ENCODE data around the gene KCNJ10.

KCNJ10 gene

DNA sequence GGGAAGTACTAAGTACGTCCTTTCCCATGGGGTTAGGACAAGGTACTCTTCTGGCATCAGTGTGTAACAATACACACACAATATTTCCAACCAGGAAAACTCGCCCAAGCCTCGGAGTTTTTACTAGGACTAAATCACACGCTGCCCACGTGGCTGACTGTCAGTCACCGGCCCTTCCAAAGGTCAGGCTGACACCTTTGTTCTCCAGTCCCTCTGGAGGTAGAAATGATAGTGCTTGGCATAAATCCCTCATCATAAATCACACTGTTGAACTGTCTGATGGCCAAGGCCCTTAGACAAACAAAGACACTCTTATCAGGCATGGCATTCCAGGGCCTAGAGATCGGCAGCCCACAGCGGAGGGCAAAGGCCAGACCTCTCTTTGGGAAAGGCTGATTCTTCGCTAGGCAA lies 99.0 kb downstream of the KCNJ10 start:
- TF ChIP-seq, protein P1, sequence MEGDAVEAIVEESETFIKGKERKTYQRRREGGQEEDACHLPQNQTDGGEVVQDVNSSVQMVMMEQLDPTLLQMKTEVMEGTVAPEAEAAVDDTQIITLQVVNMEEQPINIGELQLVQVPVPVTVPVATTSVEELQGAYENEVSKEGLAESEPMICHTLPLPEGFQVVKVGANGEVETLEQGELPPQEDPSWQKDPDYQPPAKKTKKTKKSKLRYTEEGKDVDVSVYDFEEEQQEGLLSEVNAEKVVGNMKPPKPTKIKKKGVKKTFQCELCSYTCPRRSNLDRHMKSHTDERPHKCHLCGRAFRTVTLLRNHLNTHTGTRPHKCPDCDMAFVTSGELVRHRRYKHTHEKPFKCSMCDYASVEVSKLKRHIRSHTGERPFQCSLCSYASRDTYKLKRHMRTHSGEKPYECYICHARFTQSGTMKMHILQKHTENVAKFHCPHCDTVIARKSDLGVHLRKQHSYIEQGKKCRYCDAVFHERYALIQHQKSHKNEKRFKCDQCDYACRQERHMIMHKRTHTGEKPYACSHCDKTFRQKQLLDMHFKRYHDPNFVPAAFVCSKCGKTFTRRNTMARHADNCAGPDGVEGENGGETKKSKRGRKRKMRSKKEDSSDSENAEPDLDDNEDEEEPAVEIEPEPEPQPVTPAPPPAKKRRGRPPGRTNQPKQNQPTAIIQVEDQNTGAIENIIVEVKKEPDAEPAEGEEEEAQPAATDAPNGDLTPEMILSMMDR (IDR thresholded peaks at IDR 0.05; ENCODE audit: low read depth, low read length): no peak
- Histone ChIP-seq H3K4me3 (ENCODE audit: low read depth, low read length) (no peak overlapping the region), H3K27me3 (ENCODE audit: insufficient read depth, low read depth, severe bottlenecking) (no peaks in the 10 kb centered on the region), H3K27ac (no peak overlapping the region), H3K36me3 (no peaks in the 10 kb centered on the region), H3K9me3 (ENCODE audit: severe bottlenecking) (no peaks in the 10 kb centered on the region)
- no peak for DNase-seq

DNA sequence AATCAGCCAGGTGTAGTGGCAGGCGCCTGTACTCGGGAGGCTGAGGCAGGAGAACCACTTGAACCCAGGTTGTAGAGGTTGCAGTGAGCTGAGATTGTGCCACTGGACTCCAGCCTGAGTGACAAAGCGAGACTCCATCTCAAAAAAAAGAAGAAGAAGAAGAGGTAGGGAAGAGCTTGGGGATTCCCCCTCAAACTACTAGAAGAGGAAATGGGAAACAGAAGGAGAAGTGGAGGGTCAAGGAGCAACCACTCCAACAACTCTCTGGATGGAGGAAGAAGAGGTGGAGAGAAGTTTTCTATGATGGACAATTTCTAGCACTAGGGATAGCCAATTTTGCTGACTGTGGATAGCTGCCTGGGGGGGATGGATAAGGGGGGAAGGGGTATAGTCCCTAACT lies 101.1 kb downstream of the KCNJ10 start:
- no peak overlapping the region for H3K27ac ChIP-seq
- DNase-seq: no peak

DNA sequence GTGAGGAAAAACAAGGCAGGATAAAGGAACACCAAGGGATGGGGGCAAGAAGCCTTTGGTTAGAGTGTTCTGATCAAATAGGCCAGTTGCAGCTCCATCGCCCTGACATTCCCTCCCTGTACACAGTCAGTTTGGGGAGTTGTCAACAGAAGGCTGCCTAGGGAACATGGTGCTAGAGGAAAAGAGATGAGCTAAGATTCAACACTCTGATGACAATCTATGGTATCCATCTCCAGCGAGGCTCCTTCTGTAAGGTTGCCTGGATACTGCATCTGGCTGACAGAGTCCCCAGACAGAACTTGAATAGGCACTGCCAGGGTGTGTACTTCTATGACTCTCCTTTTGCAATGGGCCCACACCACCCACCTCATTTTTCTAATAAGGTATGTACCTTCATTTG lies 104.7 kb downstream of the KCNJ10 start:
- H3K9me3 ChIP-seq (ENCODE audit: severe bottlenecking): no peaks in the 10 kb centered on the region
- H3K27me3 ChIP-seq (ENCODE audit: insufficient read depth, low read depth, severe bottlenecking): no peaks in the 10 kb centered on the region
- DNase-seq: no peak
- no peak overlapping the region for H3K4me3 ChIP-seq (ENCODE audit: low read depth, low read length)
- H3K36me3 ChIP-seq: no peaks in the 10 kb centered on the region
- TF ChIP-seq, protein P1 (IDR thresholded peaks at IDR 0.05; ENCODE audit: low read depth, low read length): no peak
- no peak overlapping the region for H3K27ac ChIP-seq

More for the DNA sequence above, 101.1 kb downstream of the KCNJ10 start:
- Histone ChIP-seq H3K27me3 (ENCODE audit: insufficient read depth, low read depth, severe bottlenecking) (no peaks in the 10 kb centered on the region), H3K36me3 (no peaks in the 10 kb centered on the region), H3K9me3 (ENCODE audit: severe bottlenecking) (no peaks in the 10 kb centered on the region), H3K4me3 (ENCODE audit: low read depth, low read length) (no peak overlapping the region)
- TF ChIP-seq, protein P1 (IDR thresholded peaks at IDR 0.05; ENCODE audit: low read depth, low read length): no peak

DNA sequence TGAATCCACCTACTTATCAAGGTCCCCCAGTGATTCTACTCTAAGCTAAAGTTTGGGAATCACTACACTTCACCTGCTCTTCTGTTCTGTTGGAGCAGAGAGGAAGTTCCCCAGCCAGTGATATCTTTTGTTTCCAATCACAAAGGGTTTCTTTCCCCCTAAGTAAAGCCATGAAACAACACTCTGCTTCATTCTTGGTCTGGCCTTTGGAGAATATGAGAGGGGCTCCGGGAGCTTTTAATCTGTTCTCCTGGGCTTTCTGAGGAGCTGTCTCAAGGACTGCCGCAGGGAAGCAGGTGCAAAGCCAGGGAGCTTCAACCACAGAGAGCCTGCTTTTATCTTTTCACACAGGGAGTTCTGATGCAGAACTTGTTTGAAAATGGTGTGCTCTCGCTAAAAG lies 105.8 kb downstream of the KCNJ10 start:
- Histone ChIP-seq H3K9me3 (ENCODE audit: severe bottlenecking) (no peaks in the 10 kb centered on the region), H3K27me3 (ENCODE audit: insufficient read depth, low read depth, severe bottlenecking) (no peaks in the 10 kb centered on the region), H3K4me3 (ENCODE audit: low read depth, low read length) (no peak overlapping the region), H3K27ac (no peak overlapping the region), H3K36me3 (no peaks in the 10 kb centered on the region)
- TF ChIP-seq, protein P1 (IDR thresholded peaks at IDR 0.05; ENCODE audit: low read depth, low read length): no peak
- no peak for DNase-seq

DNA sequence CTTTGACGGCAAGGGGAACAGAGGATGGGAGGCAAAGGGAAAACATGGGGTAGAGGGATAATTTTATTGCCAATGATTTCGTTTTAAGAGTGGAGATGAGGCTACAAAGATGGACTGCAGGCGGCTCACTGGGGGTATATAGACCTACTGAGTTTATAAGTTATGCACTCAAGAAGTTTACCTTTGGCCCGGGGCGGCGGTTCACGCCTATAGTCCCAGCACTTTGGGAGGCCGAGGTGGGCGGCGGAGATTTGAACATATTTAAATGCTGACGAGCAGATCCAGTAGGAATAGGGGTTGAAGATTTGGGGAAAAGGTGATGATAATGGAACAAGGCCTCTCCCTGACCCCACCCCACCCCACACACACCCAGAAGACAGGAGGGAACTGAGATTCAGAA lies 107.8 kb downstream of the KCNJ10 start:
- TF ChIP-seq, protein P1 (IDR thresholded peaks at IDR 0.05; ENCODE audit: low read depth, low read length): no peak
- no peaks in the 10 kb centered on the region for H3K27me3 ChIP-seq (ENCODE audit: insufficient read depth, low read depth, severe bottlenecking)
- no peak overlapping the region for H3K27ac ChIP-seq
- H3K36me3 ChIP-seq: no peaks in the 10 kb centered on the region
- no peaks in the 10 kb centered on the region for H3K9me3 ChIP-seq (ENCODE audit: severe bottlenecking)
- H3K4me3 ChIP-seq (ENCODE audit: low read depth, low read length): no peak overlapping the region
- no peak for DNase-seq

DNA sequence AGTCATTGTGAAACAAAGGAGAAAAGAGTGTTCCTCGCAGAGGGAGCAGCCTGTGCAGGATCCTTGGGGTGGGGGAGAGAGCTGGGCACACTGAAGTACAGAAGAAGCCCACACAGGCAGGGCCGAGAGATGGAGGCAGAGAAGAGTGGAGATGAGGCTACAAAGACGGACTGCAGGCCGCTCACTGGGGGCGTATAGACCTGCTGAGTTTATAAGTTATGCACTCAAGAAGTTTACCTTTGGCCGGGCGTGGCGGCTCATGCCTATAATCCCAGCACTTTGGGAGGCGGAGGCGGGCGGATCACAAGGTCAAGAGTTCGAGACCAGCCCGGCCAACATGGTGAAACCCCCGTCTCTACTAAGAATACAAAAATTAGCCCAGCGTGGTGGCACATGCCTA lies 108.3 kb downstream of the KCNJ10 start:
- no peaks in the 10 kb centered on the region for H3K9me3 ChIP-seq (ENCODE audit: severe bottlenecking)
- no peak overlapping the region for H3K4me3 ChIP-seq (ENCODE audit: low read depth, low read length)
- no peaks in the 10 kb centered on the region for H3K27me3 ChIP-seq (ENCODE audit: insufficient read depth, low read depth, severe bottlenecking)
- H3K27ac ChIP-seq: no peak overlapping the region
- no peak for DNase-seq
- no peaks in the 10 kb centered on the region for H3K36me3 ChIP-seq
- TF ChIP-seq, protein P1 (IDR thresholded peaks at IDR 0.05; ENCODE audit: low read depth, low read length): no peak

Measured in WERI-Rb-1 (cell line).